Measurements from ENCODE around the gene AGT.
"Not testable (repeated sequence)": the region's sequence is repeated elsewhere in the genome, so short reads cannot be mapped to it uniquely, and the experiment has no call there.

AGT gene

DNA sequence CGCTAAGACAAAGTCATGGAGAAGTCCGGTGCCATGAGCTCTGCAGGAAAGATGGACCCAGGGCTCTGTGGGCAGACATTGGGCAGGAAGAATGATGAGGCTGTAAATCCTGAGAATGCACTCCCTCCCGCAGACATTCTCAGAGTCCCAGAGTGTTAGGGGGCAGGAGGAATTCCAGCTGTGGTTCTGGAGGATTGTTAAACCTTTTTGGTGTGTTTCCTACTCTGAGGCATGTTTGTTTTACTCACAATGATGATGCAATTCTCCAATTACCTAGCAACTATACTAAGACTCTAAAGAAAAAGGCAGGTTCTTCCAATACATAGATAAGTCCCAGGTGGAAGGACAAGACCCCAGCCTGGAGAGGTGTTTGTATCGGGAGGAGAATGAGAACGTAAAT is 30.5 kb upstream of the AGT start:
- DNase-seq (ENCODE audit: low read depth in 2 of 2): no peak

DNA sequence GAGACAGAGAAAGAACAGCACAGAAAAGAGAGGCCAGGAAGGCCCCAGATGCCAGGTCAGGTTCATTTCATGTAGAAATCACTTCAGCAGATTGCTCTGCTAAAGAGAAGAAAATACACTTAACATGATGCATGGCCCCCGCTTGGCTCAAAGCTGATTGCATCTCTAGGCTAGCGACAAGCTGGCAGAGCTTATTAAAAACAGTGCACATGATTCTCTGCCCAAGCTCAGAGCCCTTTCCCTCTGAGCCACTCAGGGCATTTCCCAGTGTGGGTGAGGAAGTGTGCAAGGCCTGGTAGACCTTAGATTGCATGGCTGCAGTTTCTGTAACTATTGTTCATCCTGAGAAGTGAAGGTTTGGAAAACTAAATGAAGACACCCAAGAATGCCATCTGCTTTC is 30.0 kb upstream of the AGT start:
- DNase-seq (ENCODE audit: low read depth in 2 of 2): no peak

DNA sequence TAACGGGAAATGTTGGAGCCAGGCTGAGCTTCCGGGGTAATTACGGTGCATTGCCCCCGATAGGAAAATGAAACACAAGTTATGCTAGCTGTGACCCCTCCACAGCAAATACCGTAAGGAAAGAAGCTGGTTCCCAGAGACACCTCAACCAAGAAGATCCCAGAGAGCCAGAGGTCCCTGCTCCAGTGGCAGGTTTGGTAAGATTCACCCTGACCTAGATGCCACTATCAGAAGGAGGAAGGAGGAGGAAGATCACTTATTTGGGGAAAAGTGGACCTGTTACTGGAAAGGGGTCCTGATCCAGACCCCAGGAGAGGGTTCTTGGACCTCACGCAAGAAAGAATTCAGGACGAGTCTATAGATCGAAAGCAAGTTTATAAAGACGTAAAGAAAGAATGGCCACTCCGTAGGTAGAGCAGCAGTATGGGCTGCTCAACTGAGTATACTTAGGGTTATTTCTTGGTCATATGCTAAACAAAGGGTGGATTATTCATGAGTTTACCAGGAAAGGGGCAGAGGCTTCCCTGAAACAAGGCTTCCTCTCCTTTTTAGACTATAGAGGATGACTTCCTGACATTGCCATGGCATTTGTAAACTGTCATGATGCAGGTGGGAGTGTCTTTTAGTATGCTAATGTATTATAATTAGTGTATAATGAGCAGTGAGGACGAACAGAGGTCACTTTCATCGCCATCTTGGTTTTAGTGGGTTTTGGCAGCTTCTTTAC is 25.8 kb upstream of the AGT start:
- DNase-seq (ENCODE audit: low read depth in 2 of 2): no peak

DNA sequence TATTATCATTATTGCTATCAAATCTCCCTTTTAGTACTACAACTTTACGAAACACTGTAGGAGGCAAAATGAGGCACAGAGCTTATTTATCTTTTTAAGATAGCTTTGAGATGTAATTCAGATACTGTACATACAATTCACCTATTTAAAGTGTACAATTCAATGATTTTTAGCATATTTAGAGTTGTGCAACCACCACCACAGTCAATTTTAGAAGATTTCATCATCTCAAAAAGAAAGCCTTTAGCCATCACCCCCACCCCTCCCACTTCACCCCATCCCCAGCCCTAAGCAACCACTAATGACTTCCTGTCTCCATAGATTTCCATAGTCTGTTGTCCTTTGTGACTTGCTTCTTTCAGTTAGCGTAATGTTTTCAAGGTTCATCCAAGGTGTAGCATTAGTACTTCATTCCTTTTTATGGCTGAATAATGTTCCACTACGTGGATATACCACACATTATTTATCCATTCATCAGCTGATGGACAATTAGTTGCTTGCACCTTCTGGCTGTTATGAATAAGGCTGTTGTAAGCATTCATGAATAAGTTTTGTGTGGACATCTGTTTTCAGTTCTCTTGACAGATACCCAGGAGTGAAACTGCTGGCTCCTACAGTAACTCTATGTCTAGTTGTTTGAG is 23.8 kb upstream of the AGT start:
- no peak for DNase-seq (ENCODE audit: low read depth in 2 of 2)

DNA sequence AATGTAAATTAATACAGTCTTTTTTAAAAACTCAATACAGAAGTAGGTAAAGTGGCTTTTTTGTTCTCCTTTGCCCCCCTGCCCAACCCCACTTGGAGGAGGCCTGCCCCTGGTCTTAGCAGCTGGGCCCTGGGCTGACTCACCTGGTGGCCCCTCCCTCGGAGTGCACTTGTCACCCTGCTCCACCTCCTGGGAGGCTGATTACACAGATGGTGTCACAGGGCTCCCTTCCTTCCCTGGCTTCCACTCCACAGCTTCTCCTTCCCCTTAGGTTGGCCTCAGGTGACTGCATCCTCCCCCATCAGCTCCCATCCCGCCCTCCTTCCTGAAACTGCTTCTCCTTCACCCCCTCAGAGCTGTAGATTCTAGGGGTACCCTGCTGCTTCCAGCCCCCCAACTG is 21.5 kb upstream of the AGT start:
- no peak for DNase-seq (ENCODE audit: low read depth in 2 of 2)

DNA sequence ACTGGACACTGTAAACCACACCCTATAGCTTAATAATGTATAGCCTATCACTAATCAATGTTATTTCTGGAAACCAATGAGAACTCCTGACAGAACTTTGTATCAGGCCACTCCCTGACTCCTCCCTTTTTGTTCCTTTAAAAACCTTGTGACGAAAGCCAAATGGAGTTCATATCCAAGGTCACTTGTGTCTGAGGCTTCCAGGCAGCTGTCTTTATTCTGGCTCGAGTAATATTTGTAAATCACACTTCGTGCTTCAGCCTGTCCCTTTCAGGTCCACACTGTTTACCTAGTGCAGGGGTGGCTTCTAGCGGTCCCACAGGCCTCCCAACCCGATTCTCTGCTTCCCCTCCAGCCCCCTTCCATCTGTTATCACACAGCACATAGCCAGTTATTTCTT is 17.1 kb upstream of the AGT start:
- DNase-seq (ENCODE audit: low read depth in 2 of 2): no peak

DNA sequence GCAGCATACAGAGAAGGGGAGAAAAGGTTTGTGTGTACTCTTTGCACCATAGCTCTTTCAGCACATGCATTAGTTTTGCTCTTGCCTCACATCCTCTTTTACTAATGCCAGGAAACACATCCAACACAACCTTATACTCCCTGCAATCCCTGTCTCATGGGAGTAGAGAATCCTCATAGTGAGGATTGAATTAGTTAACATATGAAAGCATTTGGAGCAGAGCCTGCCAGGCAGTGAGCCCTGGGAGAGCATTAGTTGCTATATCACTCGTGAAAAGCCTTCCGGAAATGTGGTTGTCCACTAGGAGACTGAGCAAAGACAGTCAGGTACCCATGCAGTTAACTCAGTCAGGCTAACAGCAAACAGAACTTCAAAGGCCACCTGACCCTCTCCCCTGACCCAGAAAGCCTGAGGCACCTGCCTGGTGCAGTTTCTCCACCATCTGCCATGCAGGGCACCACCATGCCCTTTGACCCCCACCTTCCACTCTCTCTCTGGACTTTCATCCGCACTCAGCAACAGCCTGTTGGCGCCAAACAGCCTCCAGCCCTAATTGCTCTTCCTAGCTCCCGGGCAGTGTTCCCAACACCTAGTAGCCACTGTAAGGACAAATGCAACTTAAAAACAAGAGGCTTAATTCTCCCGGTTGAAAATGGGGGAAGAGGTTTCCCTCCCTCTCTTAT is 14.9 kb upstream of the AGT start:
- DNase-seq (ENCODE audit: low read depth in 2 of 2): no peak

DNA sequence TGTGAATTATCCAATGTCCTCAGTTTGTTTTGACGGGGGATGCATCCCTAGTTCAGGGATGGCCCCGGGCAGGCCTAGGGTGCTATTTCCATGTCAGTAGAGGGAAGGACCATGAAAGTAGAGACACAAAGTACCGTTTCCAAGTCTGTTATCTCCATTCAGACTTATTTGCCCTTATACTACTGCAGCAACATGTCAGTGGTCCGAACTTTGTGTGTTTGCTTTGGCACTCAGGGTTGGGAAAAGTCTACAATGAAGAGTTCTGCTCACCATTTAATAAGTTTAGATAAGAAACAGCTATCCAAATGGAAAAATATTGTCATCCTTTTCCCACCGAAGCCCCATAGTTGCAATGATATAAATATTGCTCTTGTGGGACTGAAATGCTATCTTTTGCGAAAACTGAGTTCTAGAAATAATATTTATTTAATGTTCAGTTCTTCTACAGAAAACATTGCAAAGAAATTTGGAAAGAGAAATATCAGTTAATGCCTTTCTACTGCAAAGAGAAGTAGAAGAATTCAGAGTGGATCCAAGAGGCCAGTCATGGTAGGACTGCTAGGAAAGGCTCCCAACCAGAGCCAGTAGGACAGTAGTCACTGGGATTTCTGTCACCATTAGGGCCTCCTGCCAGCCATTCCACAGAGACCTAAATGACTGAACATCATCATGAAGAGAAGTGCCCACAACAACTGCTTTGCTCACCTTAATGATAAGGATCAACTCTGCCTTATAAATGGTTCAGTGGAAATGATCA is 11.5 kb upstream of the AGT start:
- no peak for DNase-seq (ENCODE audit: low read depth in 2 of 2)

DNA sequence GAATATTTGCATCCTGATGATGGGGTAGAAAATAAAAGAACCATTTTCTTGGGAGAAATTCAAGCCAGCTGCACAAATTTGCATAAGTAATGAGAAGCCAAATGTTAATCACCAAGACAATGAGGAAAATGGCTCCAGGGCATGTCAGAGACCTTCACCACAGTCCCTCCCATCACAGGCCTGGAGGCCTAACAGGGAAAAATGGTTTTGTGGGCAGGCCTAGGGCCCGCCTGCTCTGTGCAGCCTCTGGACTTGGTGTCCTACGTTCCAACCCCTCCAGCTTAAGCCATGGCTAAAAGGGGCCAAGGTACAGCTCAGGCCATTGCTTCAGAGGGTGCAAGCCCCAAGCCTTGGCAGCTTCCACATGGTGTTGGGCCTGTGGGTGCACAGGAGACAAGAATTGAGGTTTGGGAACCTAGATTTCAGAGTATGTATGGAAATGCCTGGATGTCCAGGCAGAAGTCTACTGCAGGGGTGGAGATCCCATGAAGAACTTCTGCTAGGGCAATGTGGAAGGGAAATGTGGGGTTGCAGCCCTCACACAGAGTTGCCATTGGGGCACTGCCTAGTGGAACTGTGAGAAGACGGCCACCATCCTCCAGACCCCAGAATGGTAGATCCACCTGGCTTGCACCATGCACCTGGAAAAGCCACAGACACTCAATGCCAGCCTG is 8.1 kb upstream of the AGT start:
- not testable (repeated sequence) for DNase-seq (ENCODE audit: low read depth in 2 of 2)

GRCh38 chr1:230717251-230717650 is 3.3 kb upstream of the AGT start:
- DNase-seq (ENCODE audit: low read depth in 2 of 2): no peak

- DNase-seq (ENCODE audit: low read depth in 2 of 2): not testable (repeated sequence)
These were observed 2.5 kb upstream of the AGT start for GRCh38 chr1:230716453-230716852.

DNA sequence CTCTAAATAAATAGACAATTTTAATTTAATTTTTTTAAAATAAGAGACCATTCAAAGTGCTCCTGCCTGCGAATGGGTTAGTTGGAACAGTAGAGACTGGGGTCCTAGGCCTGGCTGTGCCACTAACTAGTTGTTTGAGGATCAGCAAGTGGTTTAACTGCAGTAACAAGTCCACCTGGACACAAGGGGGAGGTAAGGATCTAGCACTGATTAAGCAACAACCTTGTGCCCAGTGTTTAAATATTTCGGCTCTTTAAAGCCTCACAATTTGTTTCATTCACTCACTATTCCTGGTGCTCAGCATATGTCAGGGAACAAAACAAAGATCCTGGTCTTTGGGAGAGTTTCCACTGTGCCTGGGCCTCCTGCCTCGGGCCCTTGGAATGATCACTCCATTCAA is 1.6 kb upstream of the AGT start:
- DNase-seq (ENCODE audit: low read depth in 2 of 2): no peak

DNA sequence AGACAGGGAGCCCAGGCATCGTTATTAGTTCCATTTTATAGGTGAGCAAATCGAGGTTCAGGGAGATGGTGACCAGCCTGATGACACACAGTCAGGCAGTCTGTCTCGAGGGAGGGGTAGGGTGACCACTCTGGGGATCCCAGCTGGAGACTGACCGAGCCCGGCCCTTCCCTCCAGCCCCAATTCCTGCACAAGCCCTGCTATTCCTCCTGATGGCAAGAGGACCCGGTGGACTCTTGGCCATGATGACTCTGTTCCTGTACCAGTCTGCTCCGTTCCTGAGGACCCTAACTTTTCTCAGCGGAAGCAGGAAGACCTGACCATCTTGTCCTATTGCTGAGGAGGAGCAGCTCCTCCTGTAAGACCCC is 391 bp downstream of the AGT start:
- DNase-seq (ENCODE audit: low read depth in 2 of 2): no peak

GRCh38 chr1:230713138-230713537 is 784 bp downstream of the AGT start:
- DNase-seq (ENCODE audit: low read depth in 2 of 2): no peak

GRCh38 chr1:230712470-230712942 is 1.4 kb downstream of the AGT start:
- no peak for DNase-seq (ENCODE audit: low read depth in 2 of 2)

DNA sequence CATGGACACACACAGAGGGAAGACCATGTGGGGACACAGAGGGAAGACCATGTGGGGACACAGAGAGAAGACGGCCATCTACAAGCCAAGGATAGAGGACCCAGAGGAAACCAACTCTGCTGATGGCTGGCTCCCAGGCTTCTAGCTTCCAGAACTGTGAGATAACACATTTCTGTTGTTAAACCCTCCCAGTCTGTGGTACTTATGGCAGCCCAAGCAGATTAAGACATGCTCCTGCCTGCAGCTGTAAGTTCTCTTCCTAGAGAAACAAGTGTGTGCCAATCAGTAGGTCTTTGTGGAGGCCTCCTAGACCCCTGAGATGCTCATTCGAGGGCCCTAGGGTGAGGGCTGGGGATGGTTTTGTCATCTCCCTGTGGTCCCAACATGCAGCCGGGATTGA is 2.7 kb downstream of the AGT start:
- no peak for DNase-seq (ENCODE audit: low read depth in 2 of 2)

- no peak for DNase-seq (ENCODE audit: low read depth in 2 of 2)
These were observed 3.4 kb downstream of the AGT start for GRCh38 chr1:230710543-230710904.

DNA sequence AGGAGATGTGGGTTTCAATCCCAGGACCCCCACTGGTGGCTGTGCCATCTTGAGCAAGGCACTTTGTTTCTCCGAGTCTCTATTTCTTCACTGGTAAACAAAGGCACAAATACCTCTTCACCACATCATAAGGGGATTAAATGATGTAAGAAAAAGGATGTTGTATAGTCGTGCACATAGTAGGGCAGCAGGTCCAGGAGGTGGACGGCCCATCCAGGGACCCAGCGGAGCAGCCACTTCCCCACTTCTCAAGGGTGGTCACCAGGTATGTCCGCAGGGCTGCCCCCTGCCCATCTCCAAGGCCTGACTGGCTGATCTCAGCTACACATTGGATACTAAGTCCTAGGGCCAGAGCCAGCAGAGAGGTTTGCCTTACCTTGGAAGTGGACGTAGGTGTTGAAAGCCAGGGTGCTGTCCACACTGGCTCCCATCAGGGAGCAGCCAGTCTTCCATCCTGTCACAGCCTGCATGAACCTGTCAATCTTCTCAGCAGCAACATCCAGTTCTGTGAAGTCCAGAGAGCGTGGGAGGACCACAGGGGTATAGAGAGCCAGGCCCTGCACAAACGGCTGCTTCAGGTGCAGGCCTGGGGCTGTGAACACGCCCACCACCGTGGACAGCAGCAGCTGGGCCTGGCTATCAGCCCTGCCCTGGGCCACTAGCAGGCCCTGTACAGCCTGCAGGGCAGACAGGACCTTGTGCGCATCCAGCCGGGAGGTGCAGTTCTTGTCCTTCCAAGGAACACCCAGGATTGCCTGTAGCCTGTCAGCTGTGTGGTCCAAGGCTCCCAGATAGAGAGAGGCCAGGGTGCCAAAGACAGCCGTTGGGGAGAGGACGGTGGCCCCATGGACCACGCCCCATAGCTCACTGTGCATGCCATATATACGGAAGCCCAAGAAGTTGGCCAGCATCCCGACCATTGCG is 4.0 kb downstream of the AGT start:
- no peak for DNase-seq (ENCODE audit: low read depth in 2 of 2)

DNA sequence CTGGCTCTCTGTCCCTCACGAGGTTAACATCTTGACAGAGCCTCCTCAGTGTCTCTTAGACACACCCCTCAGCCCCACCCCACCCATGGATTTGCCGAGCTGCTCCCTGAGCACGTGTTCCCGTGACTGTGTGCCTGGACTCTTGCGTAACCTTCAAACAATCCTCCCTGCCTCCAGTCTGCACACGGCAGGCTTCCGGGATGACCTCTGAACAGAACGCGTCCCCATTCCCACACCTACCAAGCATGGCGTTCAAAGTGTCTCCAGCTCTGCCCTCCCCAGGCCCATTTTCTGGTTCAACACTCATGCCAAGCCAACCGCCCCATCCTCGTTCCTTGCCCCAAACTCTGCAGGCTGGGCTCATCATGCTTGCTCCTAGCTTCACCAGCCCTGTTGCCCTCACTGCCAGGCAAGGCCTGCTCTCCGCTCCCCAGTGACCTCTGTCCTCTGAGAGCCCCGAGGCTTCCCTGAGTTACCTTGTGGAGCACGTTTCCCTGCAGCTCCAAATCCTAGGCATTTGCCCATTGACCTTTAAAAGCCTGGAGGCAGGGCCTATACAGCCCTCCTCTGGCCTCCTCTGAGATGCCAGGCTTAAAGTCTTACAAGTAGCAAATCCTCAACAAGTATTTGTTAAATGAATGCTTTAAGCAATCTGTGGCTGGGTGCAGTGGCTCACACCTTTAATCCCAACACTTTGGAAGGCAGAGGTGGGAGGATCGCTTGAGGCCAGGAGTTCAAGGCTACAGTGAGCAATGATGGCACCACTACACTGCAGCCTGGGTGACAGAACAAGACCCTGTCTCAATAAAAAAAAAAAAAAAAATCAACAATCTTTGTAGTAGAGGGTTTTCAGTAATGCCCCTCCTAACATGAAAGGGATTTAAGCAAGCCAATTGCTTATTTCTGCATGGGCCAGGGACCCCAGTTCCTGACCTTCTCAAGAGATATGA is 5.0 kb downstream of the AGT start:
- DNase-seq (ENCODE audit: low read depth in 2 of 2): no peak

Data from stimulated activated CD4-positive, alpha-beta T cell treated with anti-CD3 and anti-CD28 coated beads, Interleukin-4, amount 100 ng/mL, for 48 hours (primary cell).